ENCODE data around the gene TYW1B.
"Not testable (repeated sequence)": the region's sequence is repeated elsewhere in the genome, so short reads cannot be mapped to it uniquely, and the experiment has no call there.

GRCh38 chr7:72829687-72830354 is 1.8 kb upstream of the TYW1B start:
- not testable (repeated sequence) for TF ChIP-seq ZFX (IDR thresholded peaks at IDR 0.05)
- peak; percentile 78 for TF ChIP-seq CTCF (conservative IDR thresholded peaks at IDR 0.05)
